Skin epidermis (tissue), 12 donors: Measurements from ENCODE around the gene FAM78B.
A peak's percentile ranks its signal among the peaks of the same experiment; 100 is the strongest.

Experiments used
- H3K27ac ChIP-seq, 21 experiments: fragments of 200-600 bp; sonication (generic) in 11 of 21; one replicate each; pipeline ENCODE4 v1.5.0; 2020; ENCODE audit warnings: mild to moderate bottlenecking in 3 of 21, inconsistent platforms in 2 of 21, moderate library complexity in 2 of 21
- H3K4me3 ChIP-seq, 7 experiments: fragments of 200-600 bp; sonication (generic) in 2 of 7; one replicate each; pipeline ENCODE4 v1.5.0; 2020; ENCODE audit warnings: inconsistent platforms in 2 of 7, mild to moderate bottlenecking in 2 of 7, moderate library complexity in 1 of 7

Gene FAM78B

DNA sequence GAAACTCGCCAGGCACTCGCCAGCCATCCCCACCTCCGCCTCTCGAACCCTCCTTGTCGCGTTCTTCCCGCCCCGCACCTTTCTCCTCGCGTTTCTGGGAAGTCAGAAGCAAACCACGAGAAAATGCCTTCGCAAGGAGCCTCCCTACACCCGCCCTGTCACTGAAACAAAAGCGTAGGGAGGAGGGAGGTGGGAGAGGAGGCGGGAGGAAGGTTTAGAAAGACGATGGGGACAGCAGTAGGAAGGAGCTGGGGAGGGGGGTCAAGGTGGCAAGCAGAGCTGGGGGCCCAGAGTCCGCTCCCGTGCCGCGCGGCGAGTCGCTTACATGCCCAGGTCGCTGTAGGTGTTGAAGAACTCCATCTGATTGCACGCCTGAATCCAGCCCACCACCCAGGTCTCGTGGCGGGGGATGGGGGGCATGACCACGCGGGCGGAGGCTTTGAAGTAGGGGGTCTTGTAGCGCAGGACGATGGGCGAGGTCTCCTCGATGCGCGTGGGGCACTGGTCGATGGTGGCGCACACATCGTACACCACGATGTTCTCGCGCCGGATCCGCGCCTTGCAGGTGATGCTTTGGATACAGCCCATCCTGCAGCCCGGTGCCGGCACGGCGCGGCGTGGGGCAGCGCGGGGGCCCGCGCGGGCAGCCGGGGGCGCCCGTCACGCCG, 1.0 kb downstream of the FAM78B start:
- Histone ChIP-seq H3K4me3 (peak overlapping the region; percentile 38 to 69 (median 59)), H3K27ac (no peak overlapping the region)

DNA sequence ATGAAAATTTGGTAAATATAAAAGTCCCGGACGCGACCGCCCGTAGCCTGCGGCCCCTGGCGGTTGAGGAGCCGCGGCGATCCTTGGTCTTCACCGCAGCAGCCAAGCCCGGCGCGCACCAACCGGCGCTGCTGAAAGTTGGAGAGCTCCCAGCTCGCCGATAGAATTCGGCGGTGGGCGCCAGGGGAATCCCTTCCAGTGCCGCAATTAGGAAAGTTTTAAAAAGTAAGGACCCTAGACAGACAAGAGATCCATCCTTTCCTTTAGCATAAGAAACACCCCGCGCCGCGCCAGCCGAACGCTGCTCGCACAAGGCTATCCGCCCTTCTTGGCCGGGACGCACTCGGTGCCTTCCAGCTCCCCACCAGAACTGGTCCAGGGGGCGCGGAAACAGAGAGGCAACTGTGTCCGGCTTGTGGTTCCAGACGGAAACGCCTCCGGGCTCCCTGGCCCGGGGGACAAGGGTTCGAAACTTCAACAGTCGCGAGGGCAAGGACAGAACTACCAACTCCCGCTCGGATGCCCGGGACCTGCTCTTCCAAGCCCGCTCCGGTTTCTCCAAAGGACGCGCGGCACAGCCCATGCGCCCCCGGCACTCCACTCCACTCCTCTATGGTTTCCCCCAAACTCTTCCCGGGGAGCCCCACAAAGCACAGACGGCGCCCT, 1.7 kb downstream of the FAM78B start:
- Histone ChIP-seq H3K27ac (no peak overlapping the region), H3K4me3 (peak overlapping the region; percentile 6 to 69 (median 59))

DNA sequence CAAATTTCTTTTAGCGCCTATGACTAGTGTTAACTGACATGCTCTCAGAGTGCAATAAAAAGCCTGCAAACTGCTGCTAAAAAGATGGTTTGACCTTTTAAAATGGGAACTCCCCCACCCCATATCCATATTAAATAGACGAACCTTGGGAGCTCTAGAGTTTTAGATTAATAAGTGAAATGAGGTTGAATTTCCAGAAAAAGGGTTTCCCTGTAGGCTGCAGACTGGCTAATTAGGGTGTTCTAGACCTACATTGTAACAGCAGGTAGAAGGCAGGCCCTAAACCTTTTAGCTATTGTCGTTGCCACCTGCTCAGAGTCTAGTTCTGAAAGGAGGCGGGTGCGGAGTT, 2.2 kb downstream of the FAM78B start:
- Histone ChIP-seq H3K27ac (no peak overlapping the region), H3K4me3 (peak overlapping the region in 1 of 7 experiments; percentile 61)

DNA sequence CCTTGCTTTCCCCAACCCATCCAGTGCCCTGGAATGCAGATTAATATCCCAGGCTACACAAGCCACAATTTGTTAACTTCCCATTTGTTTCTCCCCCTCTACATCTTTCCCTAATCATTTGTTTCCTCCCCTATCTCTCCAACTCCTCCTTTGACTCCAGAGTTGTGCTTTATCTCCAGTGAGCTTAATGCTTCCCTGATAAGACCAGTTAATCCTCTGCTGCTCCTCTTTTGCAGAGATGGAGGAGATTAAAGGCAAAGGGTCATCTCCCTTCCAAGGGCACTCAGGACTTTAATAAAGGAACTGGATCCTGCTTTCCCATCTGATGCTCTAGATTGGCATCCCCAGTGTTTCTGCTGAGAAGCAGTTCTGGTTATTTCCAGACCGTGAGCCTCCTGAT, 7.1 kb downstream of the FAM78B start:
- Histone ChIP-seq H3K4me3 (no peak overlapping the region), H3K27ac (no peak overlapping the region)

DNA sequence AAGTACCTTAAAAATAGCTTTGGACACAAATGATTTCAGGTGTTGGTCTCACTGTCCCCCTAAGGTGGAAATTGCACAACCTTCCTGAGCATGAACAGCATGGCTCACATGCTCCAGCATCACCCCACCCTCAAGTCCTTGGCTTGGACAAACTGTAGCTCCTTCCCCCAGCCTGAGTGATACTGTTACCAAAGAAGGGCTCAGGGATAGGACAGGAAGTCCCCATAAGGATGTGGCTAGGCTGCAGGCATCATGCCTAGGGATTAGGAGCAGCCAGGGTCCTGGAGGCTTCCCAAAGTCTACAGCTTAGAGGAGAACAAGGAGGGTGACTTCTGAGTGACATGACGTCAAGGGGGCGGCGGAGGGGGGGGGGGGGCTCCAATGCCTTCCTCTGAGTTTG, 10.1 kb downstream of the FAM78B start:
- Histone ChIP-seq H3K4me3 (no peak overlapping the region), H3K27ac (no peak overlapping the region)

DNA sequence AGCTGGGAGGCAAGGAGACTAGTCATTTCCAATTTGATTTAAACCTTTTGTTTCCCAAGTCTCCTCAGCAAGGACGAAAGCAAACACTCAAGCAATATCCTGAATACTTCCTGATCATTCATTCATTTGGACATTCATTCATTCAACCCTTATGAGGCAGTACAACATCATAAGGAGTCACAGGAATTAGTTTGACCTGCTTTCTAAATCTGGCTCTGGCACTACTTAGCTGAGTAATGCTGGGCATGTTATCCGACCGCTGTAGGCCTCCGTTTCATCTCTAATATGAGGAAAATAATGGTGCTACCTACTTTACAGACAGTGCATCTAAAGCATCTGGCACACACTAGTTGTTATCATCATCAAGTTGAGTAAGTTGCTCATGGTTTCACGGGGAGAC, 11.7 kb downstream of the FAM78B start:
- Histone ChIP-seq H3K4me3 (no peak overlapping the region), H3K27ac (no peak overlapping the region)

DNA sequence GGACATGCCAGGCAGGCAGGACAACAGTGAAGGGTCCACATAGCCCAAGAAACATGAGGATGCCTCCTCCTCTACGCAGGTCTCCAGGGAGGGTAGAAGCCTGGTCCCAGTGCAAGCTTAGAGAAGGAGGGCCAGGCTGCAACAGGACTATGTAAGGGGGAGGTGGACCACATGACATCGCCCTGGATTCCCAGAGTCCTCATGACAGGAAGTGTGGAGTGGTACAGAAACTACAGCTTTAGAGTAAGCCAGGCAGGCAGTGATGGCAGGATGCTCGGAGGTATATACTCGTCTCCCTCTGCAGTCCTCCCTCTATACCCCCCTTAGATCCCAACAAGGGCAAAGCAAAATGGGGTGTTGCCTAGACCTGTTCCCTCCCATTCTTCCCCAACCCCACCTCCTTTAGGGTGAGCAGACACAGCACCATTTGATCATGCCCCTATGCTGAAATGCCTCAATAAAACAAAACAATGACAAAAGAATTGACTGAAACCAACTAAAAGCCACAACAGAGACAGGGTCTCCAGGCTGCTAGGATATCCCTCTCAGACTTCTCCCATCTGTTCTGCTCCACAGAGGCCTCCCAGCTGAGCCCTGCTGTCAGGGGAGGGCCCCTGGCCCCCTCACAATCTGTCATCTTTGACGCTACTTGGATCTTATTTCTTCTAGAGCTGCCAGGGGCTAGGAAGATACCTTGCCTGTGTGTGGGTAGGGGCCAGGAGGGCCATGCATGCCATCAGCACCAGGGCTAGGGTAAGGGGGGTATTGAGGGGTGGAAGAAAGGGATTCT, 13.1 kb downstream of the FAM78B start:
- H3K27ac ChIP-seq = no peak overlapping the region
- H3K4me3 ChIP-seq = no peak overlapping the region

DNA sequence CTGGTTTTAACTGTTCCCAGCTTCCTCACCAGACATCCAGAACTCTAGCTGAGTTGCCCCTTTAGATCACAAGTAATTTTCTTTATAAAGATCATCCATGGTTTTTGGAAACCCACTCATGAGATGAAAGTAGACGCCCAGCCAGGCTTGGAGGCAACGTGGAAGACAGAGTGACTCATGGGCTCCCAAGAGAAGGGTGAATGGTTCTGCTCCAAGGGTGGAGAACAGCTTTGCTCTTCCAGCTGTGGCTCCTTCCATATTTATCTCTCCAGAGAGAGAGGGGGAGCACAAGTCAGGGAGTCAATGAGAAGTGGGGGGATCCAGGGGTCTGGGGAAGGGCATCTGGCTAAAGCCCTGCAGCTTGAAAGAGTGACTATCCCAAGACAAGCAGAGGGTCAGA, 13.8 kb downstream of the FAM78B start:
- Histone ChIP-seq H3K4me3 (no peak overlapping the region), H3K27ac (no peak overlapping the region)

DNA sequence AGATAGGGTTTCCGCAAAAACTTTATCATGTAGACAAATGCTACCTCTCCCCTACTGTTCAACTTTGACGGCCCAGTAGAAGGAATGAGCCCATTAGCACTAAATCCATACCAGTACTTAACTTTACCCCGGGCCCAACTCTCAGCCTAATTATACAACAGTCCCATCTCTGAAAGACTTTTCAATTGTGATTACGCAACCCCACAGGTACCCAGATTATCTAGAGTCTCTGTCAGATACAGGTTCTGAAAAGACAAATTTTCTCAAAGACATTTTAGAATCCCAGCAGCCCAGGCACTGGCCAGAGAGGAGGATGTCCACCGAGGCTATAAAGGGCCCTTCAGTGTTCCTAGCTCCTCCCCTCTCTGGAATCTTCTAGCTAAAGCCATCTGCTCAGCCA, 15.0 kb downstream of the FAM78B start:
- Histone ChIP-seq H3K4me3 (no peak overlapping the region), H3K27ac (no peak overlapping the region)

DNA sequence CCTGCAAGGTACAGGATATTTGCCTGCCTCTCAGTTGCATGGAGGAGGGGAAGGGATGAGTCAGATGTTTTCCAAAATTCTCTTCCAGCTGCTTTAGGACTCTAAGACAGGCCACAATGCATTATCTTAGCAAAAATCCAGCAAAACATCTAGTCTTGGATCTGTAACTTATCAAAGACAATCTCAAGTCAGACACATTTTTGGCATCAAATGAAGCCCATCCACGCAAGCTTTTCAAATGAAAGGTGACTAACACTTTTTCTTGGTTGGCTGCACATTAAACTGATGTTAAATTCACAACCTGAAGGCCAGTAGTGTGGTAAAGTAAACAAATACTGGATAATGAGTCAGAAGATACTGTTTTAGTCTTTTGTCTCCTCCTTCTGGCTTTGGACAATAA, 21.3 kb downstream of the FAM78B start:
- no peak overlapping the region for H3K27ac ChIP-seq

DNA sequence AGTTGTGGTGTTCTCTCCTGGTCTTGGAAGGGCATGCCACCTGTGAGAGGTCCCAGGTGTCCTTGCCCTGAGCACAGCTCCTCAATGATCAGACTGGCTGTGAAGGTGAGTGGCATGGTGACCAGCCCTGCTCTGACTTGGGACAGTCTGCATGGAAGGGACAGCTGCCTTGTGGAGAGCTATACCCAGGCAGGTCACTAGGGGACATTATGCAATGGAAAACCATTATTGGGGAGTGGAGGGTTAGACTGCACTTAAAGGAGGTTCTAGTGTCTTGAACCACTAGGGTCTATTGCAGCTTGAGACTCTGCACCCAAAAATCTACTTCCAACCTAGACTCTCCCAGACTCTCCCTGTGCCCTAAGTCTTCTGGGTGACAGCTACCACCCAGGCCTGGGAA, 24.8 kb downstream of the FAM78B start:
- Histone ChIP-seq H3K4me3 (no peak overlapping the region), H3K27ac (no peak overlapping the region)

More for the DNA sequence above, 21.3 kb downstream of the FAM78B start:
- H3K4me3 ChIP-seq = no peak overlapping the region

DNA sequence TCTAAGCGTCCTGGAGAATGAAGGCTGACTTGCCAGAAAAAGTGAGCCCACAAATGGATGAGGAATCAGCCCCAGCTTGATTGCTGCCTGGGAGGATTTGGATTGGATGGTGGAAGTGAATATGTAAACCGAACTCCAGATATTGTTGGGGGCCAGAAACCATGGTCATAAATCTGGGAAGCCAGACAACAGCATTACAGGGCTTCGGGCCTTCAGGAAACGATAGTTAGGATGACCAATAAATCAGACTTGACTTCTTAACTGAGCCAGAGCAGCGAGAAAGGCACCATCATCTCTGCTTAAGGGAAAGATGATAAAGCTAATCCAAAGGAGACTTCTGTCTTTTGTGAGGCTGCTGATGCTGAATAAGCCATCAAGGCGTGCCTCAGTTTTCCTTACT, 26.6 kb downstream of the FAM78B start:
- Histone ChIP-seq H3K27ac (no peak overlapping the region), H3K4me3 (no peak overlapping the region)

DNA sequence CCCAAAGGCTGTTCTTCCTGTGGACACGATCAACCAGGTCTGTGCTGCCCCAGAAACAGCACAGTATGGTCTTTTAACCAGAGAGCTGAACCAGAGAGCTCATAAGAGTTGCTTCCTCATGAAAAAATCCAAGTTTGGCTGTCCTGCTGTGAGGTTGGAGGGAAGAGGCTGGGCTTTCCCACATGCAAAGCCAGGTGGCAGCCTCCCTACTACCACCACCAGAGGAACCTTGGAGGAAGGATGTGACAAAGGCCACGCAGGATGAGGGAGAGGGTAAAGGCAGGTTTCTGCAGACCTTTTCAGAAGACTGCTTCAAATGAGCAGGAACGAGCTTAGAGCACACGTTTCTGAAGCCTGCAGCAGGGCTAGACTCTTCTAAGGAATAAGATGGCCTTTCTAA, 27.1 kb downstream of the FAM78B start:
- H3K27ac ChIP-seq = no peak overlapping the region

DNA sequence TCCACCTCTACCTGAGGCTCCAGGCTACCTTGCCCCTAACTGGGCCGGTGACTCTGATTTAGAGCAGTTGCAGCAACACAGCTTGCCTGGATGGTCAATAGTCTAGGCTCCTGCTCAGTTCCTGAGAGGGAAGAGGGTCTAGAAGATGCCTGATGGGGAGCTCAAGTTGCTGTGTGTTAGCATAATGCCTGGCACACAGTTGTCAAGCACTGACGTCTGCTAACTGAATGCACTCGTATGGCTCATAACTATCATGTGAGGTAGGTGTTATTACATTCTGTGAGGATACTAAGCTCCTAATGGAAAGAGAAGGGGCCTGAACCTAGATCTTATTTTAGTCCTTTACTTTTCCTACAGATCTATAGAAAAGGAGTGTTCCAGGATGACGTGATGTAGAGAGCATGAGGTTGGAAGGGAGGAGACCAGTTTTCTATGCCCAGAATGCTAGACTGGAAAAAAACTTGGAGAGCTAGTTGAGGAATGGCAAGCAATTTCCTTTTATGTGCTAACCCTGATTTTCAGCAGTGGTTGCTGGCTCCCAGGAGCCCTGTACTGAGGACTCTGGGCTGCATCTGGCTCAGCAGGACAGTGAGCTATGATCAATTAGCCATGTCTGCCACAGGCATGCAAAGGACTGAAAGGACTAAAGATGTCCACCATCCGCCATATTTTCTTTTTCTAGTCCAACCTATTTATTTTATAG, 30.0 kb downstream of the FAM78B start:
- Histone ChIP-seq H3K4me3 (no peak overlapping the region), H3K27ac (no peak overlapping the region)

More for the DNA sequence above, 27.1 kb downstream of the FAM78B start:
- no peak overlapping the region for H3K4me3 ChIP-seq

DNA sequence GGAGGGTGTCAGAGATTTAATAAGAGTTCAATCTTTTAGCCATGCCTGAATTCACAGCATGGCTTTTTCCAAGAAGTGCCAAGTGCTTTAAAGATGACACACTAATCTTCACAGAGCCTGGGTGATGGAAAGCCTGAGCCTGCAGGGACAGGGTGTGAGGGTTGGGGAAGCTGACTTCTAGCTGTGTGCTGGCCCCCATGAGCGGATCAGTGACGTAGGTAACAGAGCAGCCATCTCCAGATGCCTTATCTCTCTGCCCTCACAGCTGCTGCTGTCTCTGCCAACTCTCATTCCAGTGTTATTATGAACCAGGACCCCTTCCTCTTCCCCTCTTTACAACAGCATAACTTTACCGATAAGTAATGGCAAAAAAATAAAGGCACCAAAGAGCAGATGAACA, 30.6 kb downstream of the FAM78B start:
- no peak overlapping the region for H3K27ac ChIP-seq
- no peak overlapping the region for H3K4me3 ChIP-seq

DNA sequence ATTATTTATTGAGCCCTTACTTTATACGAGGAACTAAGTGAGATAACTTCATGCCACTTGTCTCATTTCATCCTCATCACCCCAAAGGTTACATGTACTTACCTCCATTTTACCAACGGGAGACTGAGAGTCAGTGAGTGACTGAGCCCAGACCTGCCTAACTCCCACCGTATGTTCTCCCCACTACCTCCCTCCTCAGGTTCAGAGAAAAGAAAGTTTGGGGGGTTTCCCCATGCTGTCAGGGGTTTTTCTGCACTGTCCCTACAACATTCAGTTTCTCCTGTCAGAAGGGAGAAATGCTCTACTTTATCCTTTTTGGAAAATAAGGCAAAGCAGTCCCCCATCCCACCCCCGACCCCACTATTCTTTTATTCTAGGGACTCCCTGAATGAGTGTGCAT, 32.9 kb downstream of the FAM78B start:
- H3K27ac ChIP-seq = no peak overlapping the region

DNA sequence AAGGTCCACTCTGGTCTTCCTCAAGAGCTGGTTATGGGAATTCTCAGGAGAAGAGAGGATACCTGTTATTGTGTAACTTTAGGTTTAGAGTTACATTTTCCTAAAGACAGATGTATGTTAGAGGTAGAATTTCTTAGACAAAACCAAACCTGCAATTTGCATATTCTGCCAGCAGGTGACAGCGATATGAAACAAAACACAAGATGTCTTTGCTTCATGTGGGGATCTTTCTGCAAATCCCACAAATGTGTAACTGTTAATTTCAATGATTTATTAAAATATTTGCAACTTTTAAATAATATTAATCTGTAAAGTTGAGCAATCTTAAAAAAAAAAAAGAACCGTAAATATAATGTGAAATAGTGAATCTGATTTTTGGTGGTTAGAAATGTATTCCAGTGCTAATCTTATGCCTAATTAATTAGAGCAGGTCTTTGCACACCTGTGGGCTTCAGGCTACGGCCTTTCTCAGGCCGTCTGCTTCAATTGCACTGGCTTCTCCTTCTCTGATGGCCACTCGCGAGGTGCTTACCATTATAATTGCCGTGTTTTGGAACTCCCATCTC, 33.4 kb downstream of the FAM78B start:
- H3K4me3 ChIP-seq = no peak overlapping the region
- no peak overlapping the region for H3K27ac ChIP-seq

More for the DNA sequence above, 32.9 kb downstream of the FAM78B start:
- H3K4me3 ChIP-seq = no peak overlapping the region

DNA sequence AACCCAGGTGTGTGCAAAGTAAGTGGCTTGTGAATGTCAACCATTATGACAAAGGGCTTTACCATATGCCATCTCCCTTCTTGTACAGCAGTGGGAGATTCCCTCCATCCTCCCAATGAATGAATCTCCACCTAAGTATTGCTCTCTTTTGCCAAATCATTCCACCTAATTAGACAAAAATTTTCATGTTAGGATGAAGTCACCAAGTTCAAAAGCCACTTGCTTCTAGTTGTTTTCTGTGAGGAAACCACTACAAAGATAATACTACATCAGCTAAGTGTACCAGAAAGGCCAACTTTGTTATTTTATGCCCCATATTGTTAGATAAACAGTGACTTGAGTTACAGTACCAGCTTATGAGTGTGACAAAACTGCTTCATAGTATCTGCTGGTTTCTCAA, 34.3 kb downstream of the FAM78B start:
- Histone ChIP-seq H3K4me3 (no peak overlapping the region), H3K27ac (no peak overlapping the region)

DNA sequence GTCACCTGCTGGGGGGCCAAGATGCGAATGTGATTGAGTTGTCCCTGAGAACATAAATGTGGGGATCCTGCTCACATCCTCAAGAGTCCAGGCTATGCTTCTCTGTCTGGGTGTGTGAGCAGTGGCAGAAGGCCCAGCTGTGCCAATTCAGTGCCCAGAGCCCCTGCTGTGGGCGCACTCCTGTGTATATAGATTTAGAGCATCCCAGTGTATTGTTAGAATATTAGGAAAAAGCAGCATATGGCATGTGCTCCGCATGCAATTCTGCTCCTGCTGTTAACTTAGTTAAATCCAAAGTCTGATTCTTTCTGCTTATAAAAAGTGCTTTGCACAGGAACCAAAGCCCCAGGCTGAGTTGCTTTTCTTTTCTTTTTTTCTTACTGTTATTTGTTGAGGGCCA, 37.8 kb downstream of the FAM78B start:
- H3K27ac ChIP-seq = no peak overlapping the region

DNA sequence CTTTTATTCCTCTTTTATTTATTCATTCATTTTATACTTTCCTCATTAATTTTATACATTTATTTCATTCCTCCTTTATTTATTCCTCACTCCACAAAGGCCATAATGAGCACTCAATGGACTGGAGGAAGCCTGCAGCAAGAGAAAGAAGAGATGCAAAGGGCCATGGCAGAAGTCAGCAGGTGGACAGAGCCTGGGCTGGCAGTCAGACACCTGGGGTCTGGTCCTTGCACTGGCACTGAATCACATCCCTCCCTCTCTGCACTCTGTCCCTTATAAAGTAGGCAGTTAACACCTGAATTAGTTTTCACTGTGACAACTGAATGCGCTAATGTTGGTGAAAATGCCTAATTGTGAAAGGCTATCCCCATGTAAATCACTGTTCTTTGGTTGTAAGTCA, 38.6 kb downstream of the FAM78B start:
- Histone ChIP-seq H3K27ac (no peak overlapping the region), H3K4me3 (no peak overlapping the region)

More for the DNA sequence above, 37.8 kb downstream of the FAM78B start:
- H3K4me3 ChIP-seq = no peak overlapping the region
